GM15510 (cell line): Measurements from ENCODE around the gene FITM1.

ENCODE experiments used
- POLR2A ChIP-seq: IDR thresholded peaks from 3 replicates; pipeline ENCODE4 v1.6.1; 2011; ENCODE audit warnings: borderline replicate concordance; ENCODE audit not compliant: insufficient read length; ENCODE audit errors: extremely low read depth

The FITM1 gene

GRCh38 chr14:24093901-24094840 lies 36.3 kb upstream of the FITM1 start, which contains the start of gene PCK2:
TSS of gene PCK2 (plus strand) at chr14:24094311. CDS start at chr14:24094406, 95 bp downstream.
- peak; percentile 99 for TF ChIP-seq POLR2A

GRCh38 chr14:24094841-24095270 lies 35.6 kb upstream of the FITM1 start:
- no peak for TF ChIP-seq POLR2A

- TF ChIP-seq POLR2A: peak; percentile 97
These were observed 35.0 kb upstream of the FITM1 start for GRCh38 chr14:24095271-24096068.

GRCh38 chr14:24096545-24097181 lies 33.8 kb upstream of the FITM1 start:
- no peak for TF ChIP-seq POLR2A

- TF ChIP-seq POLR2A: peak; percentile 12
These were observed 32.1 kb upstream of the FITM1 start for GRCh38 chr14:24098229-24098926.

GRCh38 chr14:24098927-24099813 lies 31.3 kb upstream of the FITM1 start:
- TF ChIP-seq POLR2A: peak; percentile 7

- no peak for TF ChIP-seq POLR2A
These were observed 30.1 kb upstream of the FITM1 start for GRCh38 chr14:24100197-24100981.

GRCh38 chr14:24100982-24101494 lies 29.4 kb upstream of the FITM1 start:
- TF ChIP-seq POLR2A: no peak

GRCh38 chr14:24102357-24103048 lies 28.0 kb upstream of the FITM1 start:
- no peak for TF ChIP-seq POLR2A

GRCh38 chr14:24103451-24103850 lies 27.0 kb upstream of the FITM1 start:
- no peak for TF ChIP-seq POLR2A

GRCh38 chr14:24106672-24107271 lies 23.7 kb upstream of the FITM1 start:
- TF ChIP-seq POLR2A: no peak
